WERI-Rb-1 (cell line): ENCODE results near the gene CYB5A.

Experiments used
- DNase-seq: peaks from one replicate; pipeline ENCODE4 v3.0.0-alpha.2; 2020
- H3K27ac ChIP-seq: fragments of 250-450 bp; sonication (Bioruptor Pico); 2 replicates; pipeline ENCODE4 v1.5.1; 2020; ENCODE audit warnings: mild to moderate bottlenecking, moderate library complexity
- H3K27me3 ChIP-seq: fragments of 250-450 bp; sonication (Bioruptor Pico); 2 replicates; pipeline ENCODE4 v1.5.1; 2021; ENCODE audit warnings: mild to moderate bottlenecking, low read depth, moderate library complexity; ENCODE audit not compliant: insufficient read depth, severe bottlenecking
- H3K36me3 ChIP-seq: fragments of 250-450 bp; sonication (Bioruptor Pico); 2 replicates; pipeline ENCODE4 v1.5.1; 2020; ENCODE audit warnings: mild to moderate bottlenecking, moderate library complexity
- H3K4me3 ChIP-seq: 2 replicates; pipeline ENCODE4 v1.5.1; 2011; ENCODE audit warnings: low read depth, mild to moderate bottlenecking, control low read depth, low read length
- H3K9me3 ChIP-seq: fragments of 250-450 bp; sonication (Bioruptor Pico); 2 replicates; pipeline ENCODE4 v1.5.1; 2021; ENCODE audit warnings: mild to moderate bottlenecking, moderate library complexity; ENCODE audit not compliant: severe bottlenecking
- CTCF ChIP-seq: IDR thresholded peaks from 2 replicates; pipeline ENCODE4 v1.5.1; 2011; ENCODE audit warnings: low read depth, mild to moderate bottlenecking, control low read depth, inconsistent platforms, low read length

The CYB5A gene

DNA sequence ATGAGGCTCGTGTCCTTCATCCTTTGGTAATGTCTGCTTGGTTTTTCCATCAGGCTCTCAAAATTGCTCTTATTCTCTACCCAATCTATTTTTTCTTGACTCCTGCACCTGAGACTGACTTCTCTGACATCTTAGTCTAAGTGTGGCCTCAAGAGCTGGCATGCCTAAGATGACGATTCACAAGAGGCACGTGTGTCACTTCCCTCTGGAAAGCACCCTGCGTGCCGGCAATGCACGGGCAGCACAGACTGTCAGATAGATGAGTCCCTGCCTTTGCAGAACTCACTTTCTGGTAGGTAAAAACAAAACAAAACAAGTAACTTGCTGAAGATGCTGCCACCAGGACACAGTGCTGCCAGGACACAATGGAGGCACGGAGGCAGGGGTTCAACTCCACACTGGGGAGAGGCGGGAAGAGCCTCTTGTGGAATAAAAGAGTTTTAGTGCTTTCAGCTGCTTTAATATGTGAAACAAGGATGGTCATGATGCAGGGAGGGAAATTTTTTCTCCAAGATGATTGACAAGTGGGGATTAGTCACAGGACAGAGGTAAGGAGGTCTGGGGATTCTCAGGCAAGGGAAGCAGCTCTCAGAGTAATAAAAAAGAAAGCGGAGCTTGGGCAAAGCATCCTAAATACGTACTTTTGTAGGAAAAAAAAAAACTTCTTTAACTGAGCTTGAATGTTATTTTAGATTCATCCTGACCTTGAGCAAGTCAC is 27.3 kb downstream of the CYB5A start:
- no peaks in the 10 kb centered on the region for H3K9me3 ChIP-seq
- H3K27me3 ChIP-seq: no peaks in the 10 kb centered on the region
- no peak overlapping the region for H3K27ac ChIP-seq
- TF ChIP-seq CTCF: no peak
- H3K36me3 ChIP-seq: peaks cover 35% of the 10 kb centered on the region
- DNase-seq: no peak
- no peak overlapping the region for H3K4me3 ChIP-seq

DNA sequence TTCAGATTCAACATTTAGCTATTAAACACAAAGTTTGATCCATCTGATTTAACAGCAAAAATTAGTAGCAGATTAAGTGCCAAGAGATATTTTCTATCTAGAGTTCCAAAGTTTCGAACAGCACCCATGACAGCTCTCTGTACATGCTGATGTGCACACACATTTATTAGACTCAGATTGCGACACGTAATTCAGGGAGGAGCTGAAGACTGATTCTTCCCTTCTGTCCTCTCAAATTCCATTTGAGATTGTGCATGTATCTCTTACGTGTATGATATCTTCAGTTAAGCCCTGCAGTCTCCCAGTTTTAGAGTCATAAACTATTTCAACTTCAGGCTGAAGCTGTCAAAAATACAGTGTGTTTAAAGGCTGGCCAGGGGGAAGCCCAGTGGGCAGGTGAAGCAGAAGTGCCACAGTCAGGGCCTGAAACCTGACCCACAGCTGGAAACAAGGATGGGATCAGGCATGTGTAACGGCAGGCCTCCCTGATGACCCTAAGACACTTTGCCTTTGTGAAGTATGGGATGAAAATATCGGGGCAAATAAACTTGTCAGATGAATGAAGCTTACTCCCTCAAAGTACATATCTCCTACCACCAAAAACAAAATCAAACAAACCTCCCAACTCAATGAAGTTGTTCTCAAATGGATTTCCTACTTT is 30.6 kb downstream of the CYB5A start:
- no peak for TF ChIP-seq CTCF
- no peaks in the 10 kb centered on the region for H3K9me3 ChIP-seq
- DNase-seq: no peak
- H3K36me3 ChIP-seq: peaks cover 48% of the 10 kb centered on the region
- no peak overlapping the region for H3K27ac ChIP-seq
- H3K4me3 ChIP-seq: no peak overlapping the region
- no peaks in the 10 kb centered on the region for H3K27me3 ChIP-seq

DNA sequence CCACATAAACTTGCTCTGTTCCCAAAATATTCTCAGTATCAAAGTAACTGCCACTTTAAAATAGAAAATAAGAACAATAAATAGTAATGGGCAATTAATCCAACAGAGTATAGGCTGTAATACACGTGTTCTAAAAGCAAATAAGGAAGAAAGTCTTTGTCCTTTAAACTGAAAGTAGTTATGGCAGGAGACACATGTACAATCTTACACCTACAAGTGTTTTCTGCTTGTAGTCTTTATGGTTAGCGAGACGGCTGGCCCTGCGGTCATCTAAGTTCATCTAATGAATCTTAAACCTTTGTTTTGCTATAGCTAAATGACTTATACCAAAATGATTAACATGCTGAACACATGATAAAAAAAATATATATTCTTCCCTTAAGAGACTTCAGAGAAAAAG is 32.4 kb downstream of the CYB5A start:
- H3K9me3 ChIP-seq: no peaks in the 10 kb centered on the region
- DNase-seq: no peak
- H3K4me3 ChIP-seq: no peak overlapping the region
- peaks cover 45% of the 10 kb centered on the region for H3K36me3 ChIP-seq
- no peaks in the 10 kb centered on the region for H3K27me3 ChIP-seq
- no peak overlapping the region for H3K27ac ChIP-seq
- TF ChIP-seq CTCF: no peak

DNA sequence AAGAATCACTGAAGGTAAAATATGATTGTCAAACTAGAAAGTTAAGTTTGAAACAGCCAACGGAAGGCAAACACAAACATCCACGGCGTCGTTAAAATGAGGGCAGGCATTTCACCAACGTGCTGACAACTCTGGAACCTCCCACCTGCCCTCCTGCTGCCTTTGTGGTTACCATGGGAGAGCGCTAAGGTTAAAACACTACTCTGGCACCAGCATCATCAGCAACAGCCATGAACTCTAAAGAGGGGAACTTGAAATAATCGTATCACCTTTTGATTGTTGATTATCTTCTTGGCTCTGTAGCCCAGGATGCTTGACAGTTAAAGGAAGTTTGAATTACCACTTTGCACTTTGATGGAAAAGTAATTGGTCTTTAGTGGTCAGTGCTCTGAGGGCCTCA is 34.7 kb downstream of the CYB5A start:
- Histone ChIP-seq H3K36me3 (peaks cover 43% of the 10 kb centered on the region), H3K4me3 (no peak overlapping the region), H3K27me3 (no peaks in the 10 kb centered on the region), H3K27ac (peak overlapping the region; percentile 73; the same call in 1 of the 2 replicates), H3K9me3 (no peaks in the 10 kb centered on the region)
- no peak for TF ChIP-seq CTCF
- DNase-seq: no peak

DNA sequence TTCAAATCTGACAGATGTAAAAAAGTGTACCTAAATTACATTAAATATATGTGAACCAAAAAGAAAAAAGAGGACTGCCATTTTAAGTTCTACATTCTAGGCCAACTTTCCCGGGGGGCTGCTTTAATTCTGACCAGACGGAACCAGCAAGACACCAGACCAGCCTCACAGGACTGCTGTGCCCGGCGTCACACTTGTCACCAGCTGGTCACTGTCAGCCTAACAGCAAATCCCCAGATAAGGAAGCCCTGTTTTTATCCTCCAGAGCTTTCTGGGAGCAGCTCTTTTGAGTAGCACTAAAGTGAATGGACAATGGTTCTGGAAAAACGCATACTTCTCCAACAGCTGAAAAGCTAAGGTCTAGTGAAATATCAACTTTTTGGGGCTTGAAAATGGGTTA is 35.6 kb downstream of the CYB5A start:
- Histone ChIP-seq H3K36me3 (peaks cover 40% of the 10 kb centered on the region), H3K4me3 (no peak overlapping the region), H3K27me3 (no peaks in the 10 kb centered on the region), H3K9me3 (no peaks in the 10 kb centered on the region), H3K27ac (peak overlapping the region; percentile 73)
- no peak for TF ChIP-seq CTCF
- DNase-seq: peak; percentile 86
